H1 (cell line): Measurements from ENCODE around the gene NFASC. TPM values are rescaled to one million over a fixed set of nuclear protein-coding genes. Genes with fewer than 3 reads are reported as not detected.

Experiments used
- ASH2L ChIP-seq: fragments of 200-600, 300-600 bp; sonication (generic); IDR thresholded peaks from one replicate; pipeline ENCODE4 v1.7.1; 2017; ENCODE audit warnings: low read length
- CTCF ChIP-seq, 3 experiments: IDR thresholded peaks; 1 replicate in 2 of 3; 2 replicates in 1 of 3; pipeline versions ENCODE4 v1.5.1 to v1.6.1; 2011; ENCODE audit warnings: low read length in 3 of 3, mild to moderate bottlenecking in 3 of 3, inconsistent platforms in 2 of 3, low read depth in 1 of 3, moderate library complexity in 1 of 3; ENCODE audit not compliant: insufficient read depth in 1 of 3; ENCODE audit errors: control extremely low read depth in 1 of 3
- FOSL1 ChIP-seq: IDR thresholded peaks from 2 replicates; pipeline ENCODE4 v1.6.1; 2011; ENCODE audit warnings: mild to moderate bottlenecking, low read depth, low read length, moderate library complexity; ENCODE audit not compliant: insufficient read depth
- GABPA ChIP-seq: IDR thresholded peaks from 2 replicates; pipeline ENCODE4 v1.6.1; 2011; ENCODE audit warnings: mild to moderate bottlenecking, low read length, moderate library complexity, borderline replicate concordance; ENCODE audit not compliant: insufficient read depth
- TCF12 ChIP-seq: IDR thresholded peaks from 2 replicates; pipeline ENCODE4 v1.6.1; 2011; ENCODE audit warnings: low read depth, mild to moderate bottlenecking, low read length
- USF2 ChIP-seq: IDR thresholded peaks from 2 replicates; pipeline ENCODE4 v1.6.1; 2011; ENCODE audit warnings: low read length, improper control_type of control experiment
- polyA plus RNA-seq, 7 experiments: library from polyadenylated mRNA; depleted of rRNA in 3 of 7; stranded (reverse) in 5 of 7; unstranded in 2 of 7; fragments of >200 nt in 5 of 7; fragments of 200-250 nt in 2 of 7; gene quantifications; 1 replicate in 5 of 7; 2 replicates in 1 of 7; 4 replicates in 1 of 7; pipeline versions ENCODE4 v1.2.1 to v1.2.3, GENCODE V29; 2011 to 2013; ENCODE audit warnings: missing spikeins in 2 of 7, mixed read lengths in 2 of 7
- total RNA-seq: library from RNA; stranded (reverse); fragmentation: NEBNext Ultra II Directional; extraction: Animal tissue kit (Norgen Biotek cat#: 25700); gene quantifications from 2 replicates; pipeline ENCODE4 v1.2.1, GENCODE V29; 2021

The NFASC gene
- total and polyA plus RNA-seq, 2 of the 8 experiments (the other 6 are each of a cell fraction or from before 2014, with no cell fraction given): 5.0 to 15.2 TPM

GRCh38 chr1:204836856-204837255, 33.8 kb upstream of the NFASC start (continued):
- no peak for TF ChIP-seq CTCF (IDR thresholded peaks at IDR 0.05; ENCODE audit: control extremely low read depth in 1 of 3, insufficient read depth in 1 of 3, low read depth in 1 of 3, low read length in 3 of 3)
- TF ChIP-seq FOSL1: no peak
- no peak for TF ChIP-seq TCF12
- TF ChIP-seq USF2: no peak
- TF ChIP-seq GABPA: no peak
- no peak for TF ChIP-seq ASH2L
- TF ChIP-seq, all 59 proteins: peak for 0
